ENCODE data around the gene ATP11A. TPM values are rescaled to one million over a fixed set of nuclear protein-coding genes. Genes with fewer than 3 reads are reported as not detected.

ATP11A gene
- total RNA-seq, 1 experiment from 2014 or later: 65.3 TPM

DNA sequence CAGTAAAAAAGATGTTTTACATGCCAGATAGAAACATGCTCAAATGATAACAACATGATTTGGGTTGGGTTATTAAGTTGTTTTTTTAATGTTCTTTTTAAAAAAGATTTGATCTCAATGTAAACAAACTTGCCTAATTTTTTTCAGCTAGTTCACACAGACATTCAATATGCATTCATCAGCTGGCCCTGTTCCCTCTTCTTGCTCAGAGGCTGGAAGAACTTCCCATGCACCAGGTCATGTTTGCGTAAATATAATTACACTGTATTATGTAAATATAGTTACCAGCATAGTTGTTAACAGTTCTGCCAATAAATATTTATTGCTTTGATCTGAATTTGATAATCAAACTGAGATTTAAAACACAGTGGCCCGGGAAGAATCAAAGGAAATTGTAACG is 70.6 kb downstream of the ATP11A start:
- WGBS (ENCODE audit: extremely low coverage, insufficient read length, low lambda C conversion rate): no CpG with 5 or more reads among the region's 3 CpGs
- Mint-ChIP-seq H3K4me3 (no peak overlapping the region), H3K4me1 (peaks cover 22 to 39% of the 10 kb centered on the region in 2 experiments), H3K9me3 (no peaks in the 10 kb centered on the region), H3K27me3 (ENCODE audit: low read depth) (no peaks in the 10 kb centered on the region), H3K27ac (no peak overlapping the region), H3K36me3 (ENCODE audit: insufficient read depth in 1 of 3, low read depth in 3 of 3) (peaks cover 2 to 9% (median 4%) of the 10 kb centered on the region in 3 experiments; a peak in 5 of 7 replicates)
- Histone ChIP-seq H3K18ac (ENCODE audit: insufficient read length, low read depth, low read length) (no peak overlapping the region), H2BK15ac (ENCODE audit: low read depth, low read length) (no peak overlapping the region), H3K23ac (ENCODE audit: insufficient read length, low read depth, low read length) (no peak overlapping the region), H3K9ac (ENCODE audit: extremely low read depth, insufficient read length, low read length) (no peak overlapping the region), H2AFZ (ENCODE audit: low read length) (no peak overlapping the region), H3K9me3 (ENCODE audit: control insufficient read depth, low read depth, low read length) (no peaks in the 10 kb centered on the region), H3K23me2 (ENCODE audit: insufficient read length, low read depth, low read length, poor library complexity, severe bottlenecking) (no peaks in the 10 kb centered on the region), H3K4me1 (ENCODE audit: insufficient read depth, low read length) (no peaks in the 10 kb centered on the region), H3K56ac (ENCODE audit: insufficient read length, low read depth, low read length) (no peak overlapping the region), H4K91ac (ENCODE audit: insufficient read length, low read depth, low read length) (no peak overlapping the region), H3K27ac (ENCODE audit: insufficient read length, low read depth, low read length) (no peak overlapping the region), H3K79me2 (ENCODE audit: insufficient read depth, low read length) (no peaks in the 10 kb centered on the region; the same call in 1 of the 2 replicates), H2BK5ac (ENCODE audit: insufficient read length, low read length) (no peak overlapping the region), H3K4ac (ENCODE audit: low read depth, low read length) (no peak overlapping the region), H3K4me2 (ENCODE audit: insufficient read depth, insufficient read length, low read length) (no peak overlapping the region), H2BK12ac (ENCODE audit: insufficient read length, low read depth, low read length) (no peak overlapping the region), H4K20me1 (ENCODE audit: control insufficient read depth, insufficient read depth, insufficient read length) (no peaks in the 10 kb centered on the region), H2BK120ac (ENCODE audit: low read depth, low read length, poor library complexity, severe bottlenecking) (no peak overlapping the region), H3K14ac (ENCODE audit: insufficient read depth, low read length) (no peak overlapping the region), H4K5ac (ENCODE audit: insufficient read length, low read depth, low read length) (no peak overlapping the region), H2AK5ac (ENCODE audit: insufficient read length, low read length) (no peak overlapping the region), H3T11ph (ENCODE audit: low read length) (no peak overlapping the region), H3K79me1 (ENCODE audit: insufficient read depth, low read depth, low read length, poor library complexity, severe bottlenecking) (peaks cover 3% of the 10 kb centered on the region), H4K8ac (replicated peaks; ENCODE audit: insufficient read length, low read depth, low read length) (no peak overlapping the region), H3K27me3 (ENCODE audit: insufficient read depth, low read length) (no peaks in the 10 kb centered on the region), H2BK20ac (ENCODE audit: low read depth, low read length, poor library complexity, severe bottlenecking) (no peak overlapping the region)
- DNase-seq: no peak
- TF ChIP-seq, protein P1, sequence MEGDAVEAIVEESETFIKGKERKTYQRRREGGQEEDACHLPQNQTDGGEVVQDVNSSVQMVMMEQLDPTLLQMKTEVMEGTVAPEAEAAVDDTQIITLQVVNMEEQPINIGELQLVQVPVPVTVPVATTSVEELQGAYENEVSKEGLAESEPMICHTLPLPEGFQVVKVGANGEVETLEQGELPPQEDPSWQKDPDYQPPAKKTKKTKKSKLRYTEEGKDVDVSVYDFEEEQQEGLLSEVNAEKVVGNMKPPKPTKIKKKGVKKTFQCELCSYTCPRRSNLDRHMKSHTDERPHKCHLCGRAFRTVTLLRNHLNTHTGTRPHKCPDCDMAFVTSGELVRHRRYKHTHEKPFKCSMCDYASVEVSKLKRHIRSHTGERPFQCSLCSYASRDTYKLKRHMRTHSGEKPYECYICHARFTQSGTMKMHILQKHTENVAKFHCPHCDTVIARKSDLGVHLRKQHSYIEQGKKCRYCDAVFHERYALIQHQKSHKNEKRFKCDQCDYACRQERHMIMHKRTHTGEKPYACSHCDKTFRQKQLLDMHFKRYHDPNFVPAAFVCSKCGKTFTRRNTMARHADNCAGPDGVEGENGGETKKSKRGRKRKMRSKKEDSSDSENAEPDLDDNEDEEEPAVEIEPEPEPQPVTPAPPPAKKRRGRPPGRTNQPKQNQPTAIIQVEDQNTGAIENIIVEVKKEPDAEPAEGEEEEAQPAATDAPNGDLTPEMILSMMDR (conservative IDR thresholded peaks at IDR 0.05): no peak

Measured in H9 (cell line).